PC-9 (cell line): Measurements from ENCODE around the gene C1QL3. TPM values are rescaled to one million over a fixed set of nuclear protein-coding genes. Genes with fewer than 3 reads are reported as not detected.

ENCODE experiments used
- BruUV-seq: library from RNA; stranded (reverse); fragments of 400-500 nt; replicated peaks from 2 replicates; lab custom pipeline; 2021; lab: Mats Ljungman, UMichigan
- CTCF ChIA-PET: fragments of 300-600 bp; sonication (Branson Sonifier 250); formaldehyde crosslinking; loops from one replicate; lab custom pipeline; 2022; ENCODE audit warnings: antibody characterized with exemption; lab: Charles Lee
- POLR2A ChIA-PET: fragments of 300-600 bp; sonication (Branson Sonifier 250); formaldehyde crosslinking; loops from one replicate; lab custom pipeline; 2022; ENCODE audit warnings: antibody characterized with exemption; ENCODE audit not compliant: unreplicated experiment; lab: Charles Lee
- DNase-seq, 2 experiments: peaks; one replicate each; pipeline versions ENCODE4 v3.0.0 to v3.0.0-alpha.2; 2015 to 2022; ENCODE audit warnings: mixed read lengths in 1 of 2
- H2AFZ ChIP-seq: fragments of 200-600 bp; sonication (generic); 2 replicates; pipeline ENCODE4 v1.8.1; 2017; ENCODE audit warnings: antibody characterized with exemption
- H3F3A ChIP-seq: fragments of 200-600 bp; sonication (generic); 2 replicates; pipeline ENCODE4 v1.8.1; 2017; ENCODE audit warnings: antibody characterized with exemption, mild to moderate bottlenecking, low read depth; ENCODE audit not compliant: insufficient read depth
- H3K27ac ChIP-seq: fragments of 200-600 bp; sonication (generic); 2 replicates; pipeline ENCODE4 v1.6.1; 2016; ENCODE audit warnings: mixed run types
- H3K27me3 ChIP-seq: fragments of 200-600 bp; sonication (generic); 2 replicates; pipeline ENCODE4 v1.6.1; 2016; ENCODE audit warnings: low read depth, mixed run types; ENCODE audit not compliant: insufficient read depth
- H3K36me3 ChIP-seq: fragments of 200-600 bp; sonication (generic); 2 replicates; pipeline ENCODE4 v1.6.1; 2016; ENCODE audit warnings: low read depth, mixed run types
- H3K4me1 ChIP-seq: fragments of 200-600 bp; sonication (generic); replicated peaks from 2 replicates; pipeline ENCODE4 v1.6.1; 2016; ENCODE audit warnings: mixed run types; ENCODE audit not compliant: insufficient read depth
- H3K4me2 ChIP-seq: fragments of 200-600 bp; sonication (generic); 2 replicates; pipeline ENCODE4 v1.6.1; 2017; ENCODE audit warnings: mixed run types
- H3K4me3 ChIP-seq: fragments of 200-600 bp; sonication (generic); 2 replicates; pipeline ENCODE4 v1.6.1; 2016; ENCODE audit warnings: mixed run types
- H3K79me2 ChIP-seq: fragments of 200-600 bp; sonication (generic); 2 replicates; pipeline ENCODE4 v1.6.1; 2017; ENCODE audit warnings: low read depth, mixed run types
- H3K9me2 ChIP-seq: fragments of 200-600 bp; sonication (generic); 2 replicates; pipeline ENCODE4 v1.8.1; 2017; ENCODE audit warnings: mild to moderate bottlenecking; ENCODE audit not compliant: insufficient read depth
- H3K9me3 ChIP-seq: fragments of 200-600 bp; sonication (generic); 2 replicates; pipeline ENCODE4 v1.8.1; 2016; ENCODE audit warnings: low read depth; ENCODE audit not compliant: insufficient read depth
- H4K20me1 ChIP-seq: fragments of 200-600 bp; sonication (generic); 2 replicates; pipeline ENCODE4 v1.8.1; 2017; ENCODE audit not compliant: insufficient read depth
- EZH2 ChIP-seq: fragments of 200-600 bp; sonication (generic); IDR thresholded peaks from 2 replicates; pipeline ENCODE4 v1.8.0; 2017; ENCODE audit warnings: antibody characterized with exemption, low read depth
- intact Hi-C: fragments of 100-400 bp; cut with micrococcal nuclease; formaldehyde crosslinking; loops from one replicate; pipeline ENCODE4 v1.10.0; 2022; ENCODE audit not compliant: unreplicated experiment
- total RNA-seq: library from RNA; stranded (reverse); gene quantifications from 2 replicates; pipeline ENCODE4 v1.2.3, GENCODE V29; 2021
- TF ChIP-seq, protein P1 (sequence below): fragments of 200-600 bp; sonication (generic); conservative IDR thresholded peaks from 2 replicates; pipeline ENCODE4 v1.6.1; 2017; ENCODE audit warnings: mixed run types, antibody characterized with exemption, mild to moderate bottlenecking, moderate library complexity

Gene C1QL3
- total RNA-seq, 1 experiment from 2014 or later = not detected

GRCh38 chr10:16483241-16483917, 38.3 kb downstream of the C1QL3 start:
- Histone ChIP-seq H3K27ac (no peak overlapping the region), H3K4me3 (no peak overlapping the region), H2AFZ (no peak overlapping the region), H3K4me1 (no peaks in the 10 kb centered on the region), H4K20me1 (no peaks in the 10 kb centered on the region), H3K36me3 (no peaks in the 10 kb centered on the region), H3K27me3 (no peaks in the 10 kb centered on the region), H3K4me2 (no peak overlapping the region), H3K79me2 (no peaks in the 10 kb centered on the region), H3K9me3 (no peaks in the 10 kb centered on the region), H3K9me2 (no peaks in the 10 kb centered on the region), H3F3A (no peaks in the 10 kb centered on the region)
- TF ChIP-seq, protein P1, sequence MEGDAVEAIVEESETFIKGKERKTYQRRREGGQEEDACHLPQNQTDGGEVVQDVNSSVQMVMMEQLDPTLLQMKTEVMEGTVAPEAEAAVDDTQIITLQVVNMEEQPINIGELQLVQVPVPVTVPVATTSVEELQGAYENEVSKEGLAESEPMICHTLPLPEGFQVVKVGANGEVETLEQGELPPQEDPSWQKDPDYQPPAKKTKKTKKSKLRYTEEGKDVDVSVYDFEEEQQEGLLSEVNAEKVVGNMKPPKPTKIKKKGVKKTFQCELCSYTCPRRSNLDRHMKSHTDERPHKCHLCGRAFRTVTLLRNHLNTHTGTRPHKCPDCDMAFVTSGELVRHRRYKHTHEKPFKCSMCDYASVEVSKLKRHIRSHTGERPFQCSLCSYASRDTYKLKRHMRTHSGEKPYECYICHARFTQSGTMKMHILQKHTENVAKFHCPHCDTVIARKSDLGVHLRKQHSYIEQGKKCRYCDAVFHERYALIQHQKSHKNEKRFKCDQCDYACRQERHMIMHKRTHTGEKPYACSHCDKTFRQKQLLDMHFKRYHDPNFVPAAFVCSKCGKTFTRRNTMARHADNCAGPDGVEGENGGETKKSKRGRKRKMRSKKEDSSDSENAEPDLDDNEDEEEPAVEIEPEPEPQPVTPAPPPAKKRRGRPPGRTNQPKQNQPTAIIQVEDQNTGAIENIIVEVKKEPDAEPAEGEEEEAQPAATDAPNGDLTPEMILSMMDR = no peak
- no peak for TF ChIP-seq EZH2
- CTCF ChIA-PET = no interaction called here
- no TSS peak for BruUV-seq
- POLR2A ChIA-PET = no interaction called here
- intact Hi-C loops = no loop called here
- DNase-seq = no peak

GRCh38 chr10:16481052-16481728, 40.5 kb downstream of the C1QL3 start:
- ChIA-PET POLR2A (no interaction called here), CTCF (no interaction called here)
- H2AFZ ChIP-seq = no peak overlapping the region
- H4K20me1 ChIP-seq = no peaks in the 10 kb centered on the region
- no peaks in the 10 kb centered on the region for H3K79me2 ChIP-seq
- no peaks in the 10 kb centered on the region for H3K27me3 ChIP-seq
- H3K4me2 ChIP-seq = no peak overlapping the region
- no peaks in the 10 kb centered on the region for H3K36me3 ChIP-seq
- no TSS peak for BruUV-seq
- TF ChIP-seq EZH2 = no peak
- TF ChIP-seq, protein P1 = no peak
- no peaks in the 10 kb centered on the region for H3F3A ChIP-seq
- no peak for DNase-seq
- H3K9me3 ChIP-seq = no peaks in the 10 kb centered on the region
- H3K27ac ChIP-seq = no peak overlapping the region
- no peak overlapping the region for H3K4me3 ChIP-seq
- intact Hi-C loops = no loop called here
- H3K4me1 ChIP-seq = no peaks in the 10 kb centered on the region
- no peaks in the 10 kb centered on the region for H3K9me2 ChIP-seq

DNA sequence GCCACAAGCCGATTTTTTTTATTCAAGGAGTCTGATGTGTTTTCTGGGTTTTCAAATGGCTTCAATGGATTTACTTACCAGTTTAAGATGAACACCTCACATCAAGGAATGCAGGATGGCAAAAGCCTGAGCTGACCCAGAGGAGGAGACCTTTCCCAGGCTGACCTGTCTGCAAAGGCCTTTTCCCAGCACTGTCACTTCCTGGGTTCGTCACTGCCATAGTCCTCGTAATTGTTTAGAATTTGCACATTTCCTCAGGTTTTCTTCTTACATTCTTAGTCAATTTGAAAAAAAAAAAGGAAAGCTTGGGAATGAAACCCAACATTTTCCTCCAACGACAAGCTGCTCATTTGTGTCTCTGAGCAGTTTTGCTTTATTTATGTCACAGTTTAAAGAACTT, 42.9 kb downstream of the C1QL3 start:
- no peaks in the 10 kb centered on the region for H3K9me2 ChIP-seq
- H3K79me2 ChIP-seq = no peaks in the 10 kb centered on the region
- no peaks in the 10 kb centered on the region for H3K4me1 ChIP-seq
- CTCF ChIA-PET = no interaction called here
- DNase-seq = no peak
- H3K4me3 ChIP-seq = no peak overlapping the region
- no peak overlapping the region for H2AFZ ChIP-seq
- no peaks in the 10 kb centered on the region for H3F3A ChIP-seq
- no peaks in the 10 kb centered on the region for H3K9me3 ChIP-seq
- no peak overlapping the region for H3K4me2 ChIP-seq
- no peak overlapping the region for H3K27ac ChIP-seq
- POLR2A ChIA-PET = no interaction called here
- no peaks in the 10 kb centered on the region for H4K20me1 ChIP-seq
- H3K36me3 ChIP-seq = no peaks in the 10 kb centered on the region
- BruUV-seq = no TSS peak
- no peak for TF ChIP-seq EZH2
- TF ChIP-seq, protein P1 = no peak
- no peaks in the 10 kb centered on the region for H3K27me3 ChIP-seq
- intact Hi-C loops = no loop called here
